Tibial artery (tissue), 4 donors: ENCODE results near the gene LBHD2.

Experiments used
- DNase-seq, 2 donors: peaks; one replicate each; pipeline ENCODE4 v3.0.0-alpha.2; 2019
- H3K27ac ChIP-seq, 2 donors: fragments of 200-600 bp; sonication (generic) in 1 of 2; 1 replicate in 1 of 2; 2 replicates in 1 of 2; pipeline ENCODE4 v1.5.1; 2018 to 2019; ENCODE audit warnings: mild to moderate bottlenecking in 1 of 2
- H3K27me3 ChIP-seq, 2 donors: fragments of 200-600 bp; sonication (generic) in 1 of 2; one replicate each; pipeline versions ENCODE4 v1.5.1 to v1.6.0; 2016 to 2019
- H3K36me3 ChIP-seq, 3 donors: fragments of 200-600 bp; sonication (generic) in 2 of 3; one replicate each; pipeline ENCODE4 v1.5.1; 2016 to 2019; ENCODE audit warnings: mild to moderate bottlenecking in 2 of 3
- H3K4me1 ChIP-seq, 4 donors: fragments of 200-600 bp; sonication (generic) in 2 of 4; 1 replicate in 3 of 4; 2 replicates in 1 of 4; pipeline ENCODE4 v1.5.1; 2016 to 2019
- H3K4me3 ChIP-seq, 2 donors: fragments of 200-600 bp; sonication (generic) in 1 of 2; 1 replicate in 1 of 2; 2 replicates in 1 of 2; pipeline ENCODE4 v1.5.1; 2018 to 2019; ENCODE audit warnings: mild to moderate bottlenecking in 2 of 2
- H3K9me3 ChIP-seq, 3 donors: fragments of 200-600 bp; sonication (generic) in 1 of 3; one replicate each; pipeline ENCODE4 v1.5.1; 2016 to 2019
- intact Hi-C: fragments of 100-400 bp; cut with DNase I; formaldehyde crosslinking; loops from one replicate; pipeline ENCODE4 v1.15.0; 2023; ENCODE audit warnings: low total_unique reads
- TF ChIP-seq, protein P1 (sequence below), 2 experiments: fragments of 200-600 bp in 1 of 2; fragments of 450-650 bp in 1 of 2; IDR thresholded peaks; one replicate each; pipeline ENCODE4 v1.5.1; 2017 to 2019; ENCODE audit warnings: antibody characterized with exemption in 2 of 2, mild to moderate bottlenecking in 1 of 2, moderate library complexity in 1 of 2

LBHD2 gene

DNA sequence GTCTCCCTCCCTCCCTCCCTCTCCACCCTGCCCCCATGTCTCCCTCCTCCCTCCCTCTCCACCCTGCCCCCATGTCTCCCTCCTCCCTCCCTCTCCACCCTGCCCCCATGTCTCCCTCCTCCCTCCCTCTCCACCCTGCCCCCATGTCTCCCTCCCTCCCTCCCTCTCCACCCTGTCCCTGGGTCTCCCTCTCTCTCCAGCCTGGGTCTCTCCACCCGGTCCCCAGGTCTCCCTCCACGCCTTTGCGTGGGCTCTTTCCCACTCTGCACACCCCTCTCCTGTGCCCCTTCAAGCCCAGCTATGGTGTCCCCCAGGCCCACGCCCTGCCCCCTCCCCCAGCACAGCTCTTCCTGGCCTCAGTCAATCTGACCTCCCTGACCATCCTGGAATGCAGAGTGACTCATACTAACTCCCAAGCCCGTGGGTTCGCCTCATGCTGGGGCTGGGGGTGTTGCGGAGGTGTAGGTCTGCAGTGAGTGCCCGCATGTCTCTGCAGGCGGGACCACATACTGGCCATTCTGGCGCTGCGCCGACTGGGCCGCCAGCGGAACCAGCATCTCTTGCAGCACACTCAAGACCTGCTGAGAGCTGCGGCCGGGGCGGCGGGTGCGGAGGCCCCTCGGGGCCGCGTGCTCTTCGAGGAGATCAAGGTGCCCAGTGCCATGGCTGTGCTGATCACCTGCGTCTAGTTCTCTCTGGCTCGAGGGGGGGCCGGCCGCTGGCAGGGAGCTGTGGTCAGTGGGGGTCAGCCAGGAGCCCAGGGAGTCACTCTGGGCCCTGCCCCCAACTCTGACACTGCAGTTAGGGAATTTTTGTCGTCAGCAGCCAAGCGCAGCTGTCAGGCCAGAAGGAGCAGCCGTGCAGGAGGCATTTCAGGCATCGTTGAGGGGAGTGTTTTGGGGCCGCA is 25.8 kb downstream of the LBHD2 start:
- TF ChIP-seq, protein P1, sequence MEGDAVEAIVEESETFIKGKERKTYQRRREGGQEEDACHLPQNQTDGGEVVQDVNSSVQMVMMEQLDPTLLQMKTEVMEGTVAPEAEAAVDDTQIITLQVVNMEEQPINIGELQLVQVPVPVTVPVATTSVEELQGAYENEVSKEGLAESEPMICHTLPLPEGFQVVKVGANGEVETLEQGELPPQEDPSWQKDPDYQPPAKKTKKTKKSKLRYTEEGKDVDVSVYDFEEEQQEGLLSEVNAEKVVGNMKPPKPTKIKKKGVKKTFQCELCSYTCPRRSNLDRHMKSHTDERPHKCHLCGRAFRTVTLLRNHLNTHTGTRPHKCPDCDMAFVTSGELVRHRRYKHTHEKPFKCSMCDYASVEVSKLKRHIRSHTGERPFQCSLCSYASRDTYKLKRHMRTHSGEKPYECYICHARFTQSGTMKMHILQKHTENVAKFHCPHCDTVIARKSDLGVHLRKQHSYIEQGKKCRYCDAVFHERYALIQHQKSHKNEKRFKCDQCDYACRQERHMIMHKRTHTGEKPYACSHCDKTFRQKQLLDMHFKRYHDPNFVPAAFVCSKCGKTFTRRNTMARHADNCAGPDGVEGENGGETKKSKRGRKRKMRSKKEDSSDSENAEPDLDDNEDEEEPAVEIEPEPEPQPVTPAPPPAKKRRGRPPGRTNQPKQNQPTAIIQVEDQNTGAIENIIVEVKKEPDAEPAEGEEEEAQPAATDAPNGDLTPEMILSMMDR (IDR thresholded peaks at IDR 0.05), result no peak
- H3K4me1 ChIP-seq, result peaks cover 0 to 28% (median 21%) of the 10 kb centered on the region in 4 donors
- peaks cover 0 to 82% of the 10 kb centered on the region in 2 donors for H3K27me3 ChIP-seq
- H3K4me3 ChIP-seq, result no peak overlapping the region
- no peak overlapping the region for H3K27ac ChIP-seq
- no peaks in the 10 kb centered on the region for H3K9me3 ChIP-seq
- no peak for DNase-seq
- intact Hi-C loops, result loop anchor here (10.0 kb wide), 1 partner anchor 75 kb away; no protein-coding TSS in a partner anchor
- H3K36me3 ChIP-seq, result no peaks in the 10 kb centered on the region

DNA sequence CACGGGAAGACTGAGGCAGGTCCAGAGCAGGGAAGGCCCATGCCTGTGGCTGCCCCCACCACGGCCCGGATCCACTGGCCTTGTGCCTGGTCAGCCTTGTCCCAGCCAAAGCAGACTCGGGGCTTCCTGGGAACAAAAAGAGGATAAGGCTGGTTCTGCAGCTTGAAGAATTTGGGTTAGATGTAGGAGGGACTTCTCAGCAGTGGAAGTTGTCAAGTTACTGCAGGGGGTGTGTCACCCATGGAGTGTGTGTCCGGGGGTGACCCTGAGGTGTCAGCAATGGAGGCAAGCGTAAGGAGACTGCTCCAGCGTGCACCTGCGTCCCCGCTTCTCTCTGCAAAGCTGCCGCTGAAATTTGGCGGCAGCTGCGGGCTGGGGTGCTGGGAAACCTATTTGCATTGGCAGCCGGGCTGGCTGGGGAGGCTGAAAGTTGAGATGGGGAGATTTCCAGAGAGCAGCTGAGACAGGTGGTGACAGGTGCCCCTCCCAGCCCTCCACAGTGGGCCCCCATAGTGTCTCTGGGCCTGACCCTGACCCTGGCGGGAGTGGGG is 26.7 kb downstream of the LBHD2 start:
- no peak for DNase-seq
- Histone ChIP-seq H3K36me3 (no peaks in the 10 kb centered on the region), H3K4me3 (no peak overlapping the region), H3K4me1 (peaks cover 0 to 27% (median 19%) of the 10 kb centered on the region in 4 donors), H3K9me3 (no peaks in the 10 kb centered on the region), H3K27me3 (peaks cover 0 to 74% of the 10 kb centered on the region in 2 donors), H3K27ac (no peak overlapping the region)
- TF ChIP-seq, protein P1 (IDR thresholded peaks at IDR 0.05), result no peak
- intact Hi-C loops, result no loop called here

DNA sequence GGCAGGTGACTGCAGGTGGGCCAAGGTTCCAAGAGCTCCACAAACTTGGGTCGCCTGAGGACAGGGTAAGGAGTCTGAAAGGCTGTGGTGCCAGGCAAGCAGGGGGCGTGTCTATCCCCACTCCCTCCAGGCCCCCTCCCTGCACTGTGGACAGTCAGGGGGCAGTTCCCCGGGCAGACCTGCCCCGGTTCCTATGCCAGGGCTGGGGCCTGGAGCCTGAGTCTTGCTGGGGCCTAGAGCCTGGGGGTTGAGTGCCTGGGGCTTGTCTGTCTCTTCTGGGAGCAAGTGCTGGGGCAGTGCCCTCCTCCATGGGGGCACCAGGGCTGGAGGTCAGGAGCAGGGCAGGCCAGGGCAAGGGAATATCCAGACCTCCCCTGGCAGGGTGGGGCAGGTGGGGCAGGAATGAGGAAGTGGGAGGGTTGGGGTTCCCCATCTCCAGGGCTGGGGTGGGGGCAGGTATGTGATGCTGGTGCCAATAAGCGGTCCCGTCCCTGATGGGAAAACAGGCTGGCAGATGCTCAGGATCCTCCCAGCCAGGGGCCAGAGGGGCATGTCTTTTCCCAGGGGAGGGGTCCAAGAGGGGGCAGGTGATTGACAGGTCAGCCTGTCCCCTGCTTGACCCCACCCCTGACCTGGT is 27.3 kb downstream of the LBHD2 start:
- Histone ChIP-seq H3K4me3 (no peak overlapping the region), H3K27me3 (peaks cover 0 to 68% of the 10 kb centered on the region in 2 donors), H3K4me1 (peaks cover 0 to 27% (median 19%) of the 10 kb centered on the region in 4 donors), H3K27ac (no peak overlapping the region), H3K36me3 (no peaks in the 10 kb centered on the region), H3K9me3 (no peaks in the 10 kb centered on the region)
- DNase-seq, result no peak
- intact Hi-C loops, result no loop called here
- TF ChIP-seq, protein P1 (IDR thresholded peaks at IDR 0.05), result no peak

DNA sequence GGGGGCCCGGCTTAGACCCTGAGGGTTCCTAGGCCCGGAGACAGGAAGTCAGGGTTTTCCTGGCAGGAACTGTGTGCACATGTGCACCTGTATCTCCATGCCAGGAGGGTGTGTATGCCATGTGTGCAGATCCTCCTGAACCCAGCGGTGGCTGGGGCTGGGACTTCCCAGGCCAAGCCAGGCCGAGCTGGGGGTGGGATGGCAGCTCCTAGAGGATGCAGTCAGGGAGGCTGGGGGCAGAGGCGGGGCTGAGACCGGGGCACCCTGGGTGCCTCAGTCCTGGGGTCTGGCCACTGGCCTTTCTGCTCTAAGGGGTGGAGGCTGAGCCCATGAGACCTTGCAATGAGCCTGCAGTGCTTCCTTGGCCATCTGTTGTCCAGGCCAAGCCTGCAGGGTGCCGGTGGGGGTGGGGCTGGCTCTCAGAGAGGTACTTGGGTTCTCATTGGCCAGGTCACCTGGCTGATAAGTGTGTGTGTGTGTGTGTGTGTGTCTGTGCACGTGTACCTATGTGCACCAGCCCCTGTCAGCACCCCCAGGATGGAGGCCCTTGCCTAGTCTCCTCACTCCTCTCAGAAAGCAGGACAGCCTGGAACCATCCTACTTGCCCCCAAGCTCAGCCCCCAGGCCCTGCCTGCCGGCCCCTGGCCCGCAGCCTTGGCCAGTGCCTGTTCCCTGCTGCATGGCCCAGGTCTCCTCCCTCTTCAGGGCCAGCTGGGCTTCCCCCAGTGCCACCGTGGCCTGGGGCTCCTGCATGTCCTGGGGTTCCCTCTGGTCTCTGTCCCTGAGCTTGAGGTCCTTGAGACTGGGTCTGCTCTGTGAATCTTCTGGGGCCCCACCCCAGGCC is 28.6 kb downstream of the LBHD2 start:
- Histone ChIP-seq H3K4me3 (no peak overlapping the region), H3K27ac (no peak overlapping the region), H3K27me3 (peaks cover 0 to 56% of the 10 kb centered on the region in 2 donors), H3K36me3 (no peaks in the 10 kb centered on the region), H3K9me3 (no peaks in the 10 kb centered on the region), H3K4me1 (peaks cover 0 to 27% (median 19%) of the 10 kb centered on the region in 4 donors)
- intact Hi-C loops, result no loop called here
- TF ChIP-seq, protein P1 (IDR thresholded peaks at IDR 0.05), result no peak
- DNase-seq, result no peak

DNA sequence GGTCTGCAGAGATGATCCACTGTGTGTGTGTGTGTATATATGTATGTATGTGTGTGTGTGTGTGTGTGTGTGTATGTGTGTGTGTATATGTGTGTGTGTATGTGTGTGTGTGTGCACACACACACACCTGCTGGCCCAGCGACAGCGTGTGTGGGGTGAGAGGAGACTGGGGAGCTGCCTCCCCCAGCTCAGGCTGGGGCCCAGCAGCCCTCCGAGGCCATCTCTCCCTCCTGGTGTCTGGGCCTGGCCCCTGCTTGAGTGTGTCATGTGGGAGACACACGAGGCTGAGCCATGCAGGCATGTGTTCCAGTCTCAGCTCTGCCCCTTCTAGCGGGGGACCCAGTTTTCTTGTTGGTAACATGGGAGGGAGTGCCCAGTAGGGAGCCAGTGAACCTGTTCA is 29.3 kb downstream of the LBHD2 start:
- Histone ChIP-seq H3K4me1 (peaks cover 0 to 29% (median 20%) of the 10 kb centered on the region in 4 donors), H3K36me3 (no peaks in the 10 kb centered on the region)
- intact Hi-C loops, result no loop called here

More for the DNA sequence above, 29.3 kb downstream of the LBHD2 start:
- peaks cover 0 to 49% of the 10 kb centered on the region in 2 donors for H3K27me3 ChIP-seq
- H3K4me3 ChIP-seq, result no peak overlapping the region
- H3K27ac ChIP-seq, result no peak overlapping the region
- no peaks in the 10 kb centered on the region for H3K9me3 ChIP-seq
- TF ChIP-seq, protein P1 (IDR thresholded peaks at IDR 0.05), result no peak
- no peak for DNase-seq
